HL-60 (cell line): Measurements from ENCODE around the gene OXSR1.

Source experiments
- CTCF ChIP-seq: IDR thresholded peaks from one replicate; pipeline ENCODE4 v1.5.1; 2011; ENCODE audit warnings: low read length, control low read depth, inconsistent platforms; ENCODE audit not compliant: insufficient read depth
- GABPA ChIP-seq: IDR thresholded peaks from 2 replicates; pipeline ENCODE4 v1.6.1; 2012; ENCODE audit warnings: low read depth
- POLR2AphosphoS5 ChIP-seq: IDR thresholded peaks from 2 replicates; pipeline ENCODE4 v1.6.1; 2012; ENCODE audit warnings: low read depth
- REST ChIP-seq: IDR thresholded peaks from 2 replicates; pipeline ENCODE4 v1.6.1; 2012; ENCODE audit warnings: low read depth; ENCODE audit not compliant: insufficient replicate concordance

GRCh38 chr3:38275658-38276057 is 110.3 kb downstream of the OXSR1 start:
- TF ChIP-seq CTCF (no peak), POLR2AphosphoS5 (no peak), REST (no peak), GABPA (no peak)
